ENCODE measurements around the gene SMYD3.

The SMYD3 gene

DNA sequence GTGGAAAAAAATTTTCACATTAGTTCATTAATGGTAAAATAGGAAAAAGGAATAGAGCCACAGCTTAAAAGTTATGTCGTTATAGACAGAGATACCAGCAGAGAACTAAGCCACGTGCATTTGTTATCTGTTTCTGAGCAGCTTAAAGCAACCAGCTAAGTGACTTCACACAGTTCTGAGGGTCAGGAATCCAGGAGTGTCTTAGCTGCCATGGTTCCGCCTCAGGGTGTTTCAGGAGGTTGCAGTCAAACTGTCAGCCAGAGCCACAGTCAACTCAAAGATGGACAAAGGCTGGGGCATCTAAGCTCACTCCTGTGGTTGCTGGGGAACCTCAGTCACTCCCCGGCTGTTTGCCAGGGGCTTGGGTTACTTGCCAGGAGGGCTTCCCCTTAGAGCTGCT, 515.8 kb downstream of the SMYD3 start:
- TF ChIP-seq EZH2phosphoT487 (IDR thresholded peaks at IDR 0.05; ENCODE audit: borderline replicate concordance): no peak
- TF ChIP-seq, protein P1, sequence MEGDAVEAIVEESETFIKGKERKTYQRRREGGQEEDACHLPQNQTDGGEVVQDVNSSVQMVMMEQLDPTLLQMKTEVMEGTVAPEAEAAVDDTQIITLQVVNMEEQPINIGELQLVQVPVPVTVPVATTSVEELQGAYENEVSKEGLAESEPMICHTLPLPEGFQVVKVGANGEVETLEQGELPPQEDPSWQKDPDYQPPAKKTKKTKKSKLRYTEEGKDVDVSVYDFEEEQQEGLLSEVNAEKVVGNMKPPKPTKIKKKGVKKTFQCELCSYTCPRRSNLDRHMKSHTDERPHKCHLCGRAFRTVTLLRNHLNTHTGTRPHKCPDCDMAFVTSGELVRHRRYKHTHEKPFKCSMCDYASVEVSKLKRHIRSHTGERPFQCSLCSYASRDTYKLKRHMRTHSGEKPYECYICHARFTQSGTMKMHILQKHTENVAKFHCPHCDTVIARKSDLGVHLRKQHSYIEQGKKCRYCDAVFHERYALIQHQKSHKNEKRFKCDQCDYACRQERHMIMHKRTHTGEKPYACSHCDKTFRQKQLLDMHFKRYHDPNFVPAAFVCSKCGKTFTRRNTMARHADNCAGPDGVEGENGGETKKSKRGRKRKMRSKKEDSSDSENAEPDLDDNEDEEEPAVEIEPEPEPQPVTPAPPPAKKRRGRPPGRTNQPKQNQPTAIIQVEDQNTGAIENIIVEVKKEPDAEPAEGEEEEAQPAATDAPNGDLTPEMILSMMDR (conservative IDR thresholded peaks at IDR 0.05; ENCODE audit: low read length): no peak
- Histone ChIP-seq H3K9me2 (replicated peaks; ENCODE audit: low read depth, low read length) (no peaks in the 10 kb centered on the region), H3K36me3 (ENCODE audit: insufficient read depth, low read length) (no peaks in the 10 kb centered on the region), H3K79me2 (ENCODE audit: insufficient read depth, low read length) (no peaks in the 10 kb centered on the region), H3K9me3 (ENCODE audit: insufficient read depth, low read depth, low read length) (no peaks in the 10 kb centered on the region), H3K27me3 (ENCODE audit: insufficient read depth, low read length, poor library complexity, severe bottlenecking) (no peaks in the 10 kb centered on the region), H4K20me1 (ENCODE audit: insufficient read depth, low read length, poor library complexity, severe bottlenecking) (no peaks in the 10 kb centered on the region), H3K4me2 (ENCODE audit: low read depth, low read length, poor library complexity, severe bottlenecking) (no peak overlapping the region), H3K9ac (ENCODE audit: low read depth, low read length, poor library complexity, severe bottlenecking) (no peak overlapping the region), H3K4me1 (ENCODE audit: insufficient read depth, low read length, poor library complexity, severe bottlenecking) (peaks cover 13% of the 10 kb centered on the region), H3K4me3 (ENCODE audit: low read length, poor library complexity, severe bottlenecking) (no peak overlapping the region), H2AFZ (ENCODE audit: low read length) (no peak overlapping the region), H3F3A (ENCODE audit: low read depth) (no peaks in the 10 kb centered on the region)

DNA sequence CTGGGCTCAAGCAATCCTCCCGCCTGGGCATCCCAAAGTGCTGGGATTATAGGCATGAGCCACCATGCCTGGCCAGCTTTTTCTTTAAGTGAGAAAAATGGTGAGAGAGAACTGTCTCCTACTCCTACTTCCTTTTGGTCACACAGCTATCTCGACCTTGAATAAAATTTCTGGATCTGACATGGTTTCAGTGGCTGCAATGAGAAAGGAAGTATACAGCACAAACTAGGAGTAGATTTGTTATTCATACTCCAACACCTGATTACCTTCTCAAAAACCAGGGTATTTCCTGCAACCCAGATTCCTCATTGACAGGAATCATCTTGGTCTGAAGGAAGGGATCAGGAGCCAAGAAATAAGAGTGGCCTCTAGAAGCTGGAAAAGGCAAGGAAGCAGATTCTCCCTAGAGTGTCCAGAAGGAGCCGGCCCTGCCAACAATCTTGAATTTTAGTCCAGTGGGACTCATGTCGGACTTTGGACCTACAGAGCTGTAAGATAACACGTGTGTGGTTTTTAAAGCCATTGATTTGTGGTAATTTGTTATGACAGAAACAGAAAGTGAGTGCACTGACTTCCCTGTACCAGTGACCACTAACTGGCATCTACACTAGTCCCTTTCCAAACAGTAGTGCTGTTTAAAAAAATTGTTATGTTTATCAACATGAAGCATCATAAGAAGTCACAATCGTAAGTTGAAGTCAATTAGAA, 516.6 kb downstream of the SMYD3 start:
- no peak for TF ChIP-seq EZH2phosphoT487 (IDR thresholded peaks at IDR 0.05; ENCODE audit: borderline replicate concordance)
- TF ChIP-seq, protein P1 (conservative IDR thresholded peaks at IDR 0.05; ENCODE audit: low read length): no peak
- no peak overlapping the region for H3K9ac ChIP-seq (ENCODE audit: low read depth, low read length, poor library complexity, severe bottlenecking)
- H3K27me3 ChIP-seq (ENCODE audit: insufficient read depth, low read length, poor library complexity, severe bottlenecking): no peaks in the 10 kb centered on the region
- peaks cover 14% of the 10 kb centered on the region for H3K4me1 ChIP-seq (ENCODE audit: insufficient read depth, low read length, poor library complexity, severe bottlenecking)
- H3K9me2 ChIP-seq (replicated peaks; ENCODE audit: low read depth, low read length): no peaks in the 10 kb centered on the region
- no peaks in the 10 kb centered on the region for H3K79me2 ChIP-seq (ENCODE audit: insufficient read depth, low read length)
- no peaks in the 10 kb centered on the region for H3F3A ChIP-seq (ENCODE audit: low read depth)
- no peak overlapping the region for H3K4me2 ChIP-seq (ENCODE audit: low read depth, low read length, poor library complexity, severe bottlenecking)
- no peaks in the 10 kb centered on the region for H3K36me3 ChIP-seq (ENCODE audit: insufficient read depth, low read length)
- no peaks in the 10 kb centered on the region for H3K9me3 ChIP-seq (ENCODE audit: insufficient read depth, low read depth, low read length)
- H2AFZ ChIP-seq (ENCODE audit: low read length): no peak overlapping the region
- H4K20me1 ChIP-seq (ENCODE audit: insufficient read depth, low read length, poor library complexity, severe bottlenecking): no peaks in the 10 kb centered on the region
- no peak overlapping the region for H3K4me3 ChIP-seq (ENCODE audit: low read length, poor library complexity, severe bottlenecking)

DNA sequence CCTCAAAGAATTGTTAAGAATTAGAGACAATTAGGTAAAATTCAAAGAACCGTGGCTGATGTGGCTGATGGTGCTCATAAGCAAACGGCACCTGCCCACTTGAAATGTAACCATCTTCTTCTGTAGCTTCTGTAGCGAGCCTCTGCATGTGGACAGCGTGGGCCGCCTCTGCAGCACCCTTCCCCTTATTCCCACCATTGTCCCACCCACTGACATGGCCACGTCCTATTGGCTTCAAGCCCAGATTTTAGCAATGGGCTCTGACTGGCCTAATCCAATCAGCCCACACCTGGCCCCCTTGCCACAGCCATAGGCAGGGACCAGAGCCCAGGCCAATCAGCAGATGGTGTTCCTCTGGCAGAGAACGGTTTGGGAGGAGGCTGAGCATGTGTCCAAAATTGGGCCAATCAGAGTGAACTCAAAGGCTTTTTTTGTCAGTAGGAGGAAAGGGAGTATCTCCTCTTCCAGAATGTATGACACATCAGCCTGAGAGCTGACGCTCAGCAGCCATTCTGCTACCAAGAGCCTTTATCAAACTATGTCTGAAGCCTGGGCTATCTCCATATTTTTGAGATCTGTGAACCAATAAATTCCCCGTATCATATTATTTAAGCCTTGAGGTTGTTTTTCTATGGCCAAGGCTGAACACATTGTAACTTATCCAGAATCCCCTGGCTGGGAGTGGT, 518.5 kb downstream of the SMYD3 start:
- Histone ChIP-seq H3K27me3 (ENCODE audit: insufficient read depth, low read length, poor library complexity, severe bottlenecking) (no peaks in the 10 kb centered on the region), H3K4me1 (ENCODE audit: insufficient read depth, low read length, poor library complexity, severe bottlenecking) (peaks cover 14% of the 10 kb centered on the region), H3K4me3 (ENCODE audit: low read length, poor library complexity, severe bottlenecking) (no peak overlapping the region), H3K4me2 (ENCODE audit: low read depth, low read length, poor library complexity, severe bottlenecking) (no peak overlapping the region), H4K20me1 (ENCODE audit: insufficient read depth, low read length, poor library complexity, severe bottlenecking) (no peaks in the 10 kb centered on the region), H3K9ac (ENCODE audit: low read depth, low read length, poor library complexity, severe bottlenecking) (no peak overlapping the region), H3K79me2 (ENCODE audit: insufficient read depth, low read length) (no peaks in the 10 kb centered on the region), H3F3A (ENCODE audit: low read depth) (no peaks in the 10 kb centered on the region), H3K36me3 (ENCODE audit: insufficient read depth, low read length) (no peaks in the 10 kb centered on the region), H3K9me2 (replicated peaks; ENCODE audit: low read depth, low read length) (no peaks in the 10 kb centered on the region), H3K9me3 (ENCODE audit: insufficient read depth, low read depth, low read length) (no peaks in the 10 kb centered on the region), H2AFZ (ENCODE audit: low read length) (no peak overlapping the region)
- no peak for TF ChIP-seq EZH2phosphoT487 (IDR thresholded peaks at IDR 0.05; ENCODE audit: borderline replicate concordance)
- TF ChIP-seq, protein P1 (conservative IDR thresholded peaks at IDR 0.05; ENCODE audit: low read length): no peak

Data from Loucy (cell line).